ENCODE measurements around the gene ZNF396. TPM values are rescaled to one million over a fixed set of nuclear protein-coding genes. Genes with fewer than 3 reads are reported as not detected.

ZNF396 gene
- total RNA-seq, result under 1 TPM; 0.37 to 0.87 TPM

- peaks cover 4% of the 10 kb centered on the region for H3K4me1 Mint-ChIP-seq
- H3K4me3 Mint-ChIP-seq, result peak within 1 kb of the TSS; percentile 76
- no peaks in the 10 kb centered on the region for H3K36me3 Mint-ChIP-seq (ENCODE audit: low read depth)
- no peaks in the 10 kb centered on the region for H3K9me3 Mint-ChIP-seq
- peak; percentile 86 for ATAC-seq (replicated peaks)
- H3K27ac Mint-ChIP-seq, result peak within 1 kb of the TSS; percentile 81
- peaks cover 3% of the 10 kb centered on the region for H3K27me3 Mint-ChIP-seq
These were observed at the start of gene ZNF396 for GRCh38 chr18:35376742-35377695. ZNF396 (minus strand) TSS chr18:35377337; CDS start chr18:35374292, 3,045 bp downstream.

GRCh38 chr18:35426786-35427185 is 49.6 kb upstream of the ZNF396 start:
- no peak overlapping the region for H3K4me3 Mint-ChIP-seq

GRCh38 chr18:35424356-35424755 is 47.2 kb upstream of the ZNF396 start:
- H3K36me3 Mint-ChIP-seq (ENCODE audit: low read depth), result no peaks in the 10 kb centered on the region
- no peak overlapping the region for H3K4me3 Mint-ChIP-seq
- no peaks in the 10 kb centered on the region for H3K4me1 Mint-ChIP-seq

More at GRCh38 chr18:35426786-35427185, 49.6 kb upstream of the ZNF396 start:
- no peaks in the 10 kb centered on the region for H3K9me3 Mint-ChIP-seq
- H3K36me3 Mint-ChIP-seq (ENCODE audit: low read depth), result no peaks in the 10 kb centered on the region
- H3K27me3 Mint-ChIP-seq, result peaks cover 5% of the 10 kb centered on the region
- H3K4me1 Mint-ChIP-seq, result no peaks in the 10 kb centered on the region
- no peak for ATAC-seq (replicated peaks)
- no peak overlapping the region for H3K27ac Mint-ChIP-seq

GRCh38 chr18:35422237-35422636 is 45.1 kb upstream of the ZNF396 start:
- H3K9me3 Mint-ChIP-seq, result peaks cover 3% of the 10 kb centered on the region
- H3K4me3 Mint-ChIP-seq, result no peak overlapping the region
- ATAC-seq (replicated peaks), result no peak
- H3K27ac Mint-ChIP-seq, result no peak overlapping the region
- H3K36me3 Mint-ChIP-seq (ENCODE audit: low read depth), result no peaks in the 10 kb centered on the region
- H3K4me1 Mint-ChIP-seq, result no peaks in the 10 kb centered on the region
- H3K27me3 Mint-ChIP-seq, result peaks cover 8% of the 10 kb centered on the region

More at GRCh38 chr18:35424356-35424755, 47.2 kb upstream of the ZNF396 start:
- ATAC-seq (replicated peaks), result no peak
- no peak overlapping the region for H3K27ac Mint-ChIP-seq
- H3K9me3 Mint-ChIP-seq, result no peaks in the 10 kb centered on the region
- peaks cover 5% of the 10 kb centered on the region for H3K27me3 Mint-ChIP-seq

GRCh38 chr18:35418610-35419009 is 41.5 kb upstream of the ZNF396 start:
- Mint-ChIP-seq H3K36me3 (ENCODE audit: low read depth) (no peaks in the 10 kb centered on the region), H3K9me3 (peaks cover 6% of the 10 kb centered on the region), H3K27ac (no peak overlapping the region), H3K4me1 (peaks cover 7% of the 10 kb centered on the region), H3K4me3 (no peak overlapping the region), H3K27me3 (peaks cover 6% of the 10 kb centered on the region)
- no peak for ATAC-seq (replicated peaks)

GRCh38 chr18:35417223-35417622 is 40.1 kb upstream of the ZNF396 start:
- no peak for ATAC-seq (replicated peaks)
- Mint-ChIP-seq H3K4me3 (no peak overlapping the region), H3K4me1 (peaks cover 12% of the 10 kb centered on the region), H3K9me3 (peaks cover 6% of the 10 kb centered on the region), H3K36me3 (ENCODE audit: low read depth) (no peaks in the 10 kb centered on the region), H3K27ac (no peak overlapping the region), H3K27me3 (peaks cover 6% of the 10 kb centered on the region)

- Mint-ChIP-seq H3K27ac (no peak overlapping the region), H3K4me1 (peaks cover 13% of the 10 kb centered on the region), H3K36me3 (ENCODE audit: low read depth) (no peaks in the 10 kb centered on the region), H3K4me3 (peak overlapping the region; percentile 27), H3K27me3 (peaks cover 10% of the 10 kb centered on the region), H3K9me3 (peaks cover 6% of the 10 kb centered on the region)
- peak; percentile 75 for ATAC-seq (replicated peaks)
These were observed 38.5 kb upstream of the ZNF396 start for GRCh38 chr18:35415511-35416073.

- Mint-ChIP-seq H3K4me3 (no peak overlapping the region), H3K36me3 (ENCODE audit: low read depth) (no peaks in the 10 kb centered on the region), H3K27ac (no peak overlapping the region), H3K4me1 (peaks cover 13% of the 10 kb centered on the region), H3K27me3 (peaks cover 18% of the 10 kb centered on the region), H3K9me3 (peaks cover 6% of the 10 kb centered on the region)
- no peak for ATAC-seq (replicated peaks)
These were observed 36.0 kb upstream of the ZNF396 start for GRCh38 chr18:35413163-35413511.

- H3K4me3 Mint-ChIP-seq, result no peak overlapping the region
- ATAC-seq (replicated peaks), result no peak
- no peak overlapping the region for H3K27ac Mint-ChIP-seq
- no peaks in the 10 kb centered on the region for H3K9me3 Mint-ChIP-seq
- H3K27me3 Mint-ChIP-seq, result peaks cover 12% of the 10 kb centered on the region
- H3K4me1 Mint-ChIP-seq, result peaks cover 13% of the 10 kb centered on the region
- H3K36me3 Mint-ChIP-seq (ENCODE audit: low read depth), result no peaks in the 10 kb centered on the region
These were observed 34.7 kb upstream of the ZNF396 start for GRCh38 chr18:35411625-35412351.

GRCh38 chr18:35410561-35410960 is 33.4 kb upstream of the ZNF396 start:
- no peaks in the 10 kb centered on the region for H3K36me3 Mint-ChIP-seq (ENCODE audit: low read depth)
- H3K4me3 Mint-ChIP-seq, result no peak overlapping the region
- no peak overlapping the region for H3K27ac Mint-ChIP-seq
- ATAC-seq (replicated peaks), result no peak
- H3K27me3 Mint-ChIP-seq, result peaks cover 12% of the 10 kb centered on the region
- peaks cover 7% of the 10 kb centered on the region for H3K4me1 Mint-ChIP-seq
- no peaks in the 10 kb centered on the region for H3K9me3 Mint-ChIP-seq

GRCh38 chr18:35409911-35410310 is 32.8 kb upstream of the ZNF396 start:
- no peak overlapping the region for H3K27ac Mint-ChIP-seq
- H3K27me3 Mint-ChIP-seq, result peaks cover 15% of the 10 kb centered on the region
- no peaks in the 10 kb centered on the region for H3K9me3 Mint-ChIP-seq
- H3K4me1 Mint-ChIP-seq, result peaks cover 7% of the 10 kb centered on the region
- no peaks in the 10 kb centered on the region for H3K36me3 Mint-ChIP-seq (ENCODE audit: low read depth)
- H3K4me3 Mint-ChIP-seq, result no peak overlapping the region
- no peak for ATAC-seq (replicated peaks)

- no peak for ATAC-seq (replicated peaks)
- no peaks in the 10 kb centered on the region for H3K9me3 Mint-ChIP-seq
- peaks cover 15% of the 10 kb centered on the region for H3K27me3 Mint-ChIP-seq
- H3K36me3 Mint-ChIP-seq (ENCODE audit: low read depth), result no peaks in the 10 kb centered on the region
- no peak overlapping the region for H3K27ac Mint-ChIP-seq
- H3K4me3 Mint-ChIP-seq, result no peak overlapping the region
- peaks cover 7% of the 10 kb centered on the region for H3K4me1 Mint-ChIP-seq
These were observed 31.7 kb upstream of the ZNF396 start for GRCh38 chr18:35408843-35409261.

GRCh38 chr18:35407871-35408481 is 30.8 kb upstream of the ZNF396 start:
- peaks cover 7% of the 10 kb centered on the region for H3K4me1 Mint-ChIP-seq
- H3K36me3 Mint-ChIP-seq (ENCODE audit: low read depth), result no peaks in the 10 kb centered on the region
- H3K9me3 Mint-ChIP-seq, result no peaks in the 10 kb centered on the region
- H3K27ac Mint-ChIP-seq, result no peak overlapping the region
- no peak overlapping the region for H3K4me3 Mint-ChIP-seq
- peaks cover 15% of the 10 kb centered on the region for H3K27me3 Mint-ChIP-seq
- peak; percentile 82 for ATAC-seq (replicated peaks)

GRCh38 chr18:35406666-35407065 is 29.5 kb upstream of the ZNF396 start:
- H3K27me3 Mint-ChIP-seq, result peaks cover 21% of the 10 kb centered on the region
- ATAC-seq (replicated peaks), result no peak
- H3K27ac Mint-ChIP-seq, result no peak overlapping the region
- H3K4me3 Mint-ChIP-seq, result no peak overlapping the region
- no peaks in the 10 kb centered on the region for H3K36me3 Mint-ChIP-seq (ENCODE audit: low read depth)
- no peaks in the 10 kb centered on the region for H3K9me3 Mint-ChIP-seq
- H3K4me1 Mint-ChIP-seq, result no peaks in the 10 kb centered on the region

Measured in activated T-helper 17 cell treated with anti-CD3 and anti-CD28 coated beads, Interleukin-2, amount 50 U/mL, for 72 hours (primary cell).